Activated CD8-positive, alpha-beta memory T cell treated with anti-CD3 and anti-CD28 coated beads for 36 hours (primary cell): ENCODE results near the gene NDUFAF3. TPM values are rescaled to one million over a fixed set of nuclear protein-coding genes. Genes with fewer than 3 reads are reported as not detected.

Source experiments
- CTCF ChIA-PET: fragments of 350-600 bp; sonication (Branson Sonifier 250); formaldehyde crosslinking; loops from one replicate; lab custom pipeline; 2021; ENCODE audit warnings: antibody characterized with exemption; lab: Charles Lee
- POLR2A ChIA-PET: fragments of 350-600 bp; sonication (Branson Sonifier 250); formaldehyde crosslinking; loops from one replicate; lab custom pipeline; 2021; ENCODE audit warnings: antibody characterized with exemption; lab: Charles Lee
- total RNA-seq, 2 experiments: library from RNA; stranded (reverse); gene quantifications; one replicate each; pipeline ENCODE4 v1.2.3, GENCODE V29; 2021

The NDUFAF3 gene, protein sequence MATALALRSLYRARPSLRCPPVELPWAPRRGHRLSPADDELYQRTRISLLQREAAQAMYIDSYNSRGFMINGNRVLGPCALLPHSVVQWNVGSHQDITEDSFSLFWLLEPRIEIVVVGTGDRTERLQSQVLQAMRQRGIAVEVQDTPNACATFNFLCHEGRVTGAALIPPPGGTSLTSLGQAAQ
- total RNA-seq: 10 to 100 TPM; 82.6 to 85.8 TPM

DNA sequence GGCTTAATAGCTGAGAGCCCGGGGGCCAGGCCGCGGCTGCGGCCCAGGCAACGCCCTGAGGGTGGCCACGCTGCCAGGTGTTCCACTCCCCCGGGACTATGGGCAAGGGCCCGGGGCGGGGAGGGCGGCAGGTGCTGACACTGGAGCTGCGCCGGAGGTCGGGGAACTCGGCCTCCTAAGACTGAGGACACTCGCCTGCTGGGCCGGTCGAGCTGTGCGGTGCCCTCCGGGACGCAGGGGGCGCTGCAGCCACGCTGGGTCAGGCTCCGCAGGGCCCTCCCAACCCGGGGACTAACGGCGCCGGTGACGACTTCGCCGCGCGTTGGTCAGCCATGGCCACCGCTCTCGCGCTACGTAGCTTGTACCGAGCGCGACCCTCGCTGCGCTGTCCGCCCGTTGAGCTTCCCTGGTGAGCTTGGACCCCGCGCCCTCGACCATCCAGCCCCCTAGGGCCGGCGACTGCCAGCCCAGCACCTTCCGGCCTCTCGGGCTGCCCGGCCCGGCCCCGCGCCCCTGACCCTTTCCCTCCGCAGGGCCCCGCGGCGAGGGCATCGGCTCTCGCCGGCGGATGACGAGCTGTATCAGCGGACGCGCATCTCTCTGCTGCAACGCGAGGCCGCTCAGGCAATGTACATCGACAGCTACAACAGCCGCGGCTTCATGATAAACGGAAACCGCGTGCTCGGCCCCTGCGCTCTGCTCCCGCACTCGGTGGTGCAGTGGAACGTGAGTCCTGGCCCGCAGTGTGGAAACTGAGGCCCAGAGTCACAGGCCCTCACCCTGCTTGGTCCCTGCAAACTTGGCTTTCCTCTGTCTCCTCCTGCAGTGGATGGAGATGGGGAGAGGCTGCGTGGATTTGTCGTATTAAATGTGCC is at the start of gene NDUFAF3:
Gene NDUFAF3 (plus strand): TSS at position 309 of the 875 bp plus-strand sequence. CDS start 24 bp downstream, at position 333.
- ChIA-PET POLR2A (interaction anchor here (0.5 to 8.8 kb wide), 12 partner anchors 9 to 622 kb away, joined by 3 to 90 read pairs (median 6); partner anchors contain the start of genes ARIH2, P4HTM, QRICH1 and USP4), CTCF (interaction anchor here (0.6 to 7.7 kb wide), 8 partner anchors 10 to 307 kb away, joined by 3 to 66 read pairs (median 4); partner anchors contain the start of genes P4HTM and WDR6)

DNA sequence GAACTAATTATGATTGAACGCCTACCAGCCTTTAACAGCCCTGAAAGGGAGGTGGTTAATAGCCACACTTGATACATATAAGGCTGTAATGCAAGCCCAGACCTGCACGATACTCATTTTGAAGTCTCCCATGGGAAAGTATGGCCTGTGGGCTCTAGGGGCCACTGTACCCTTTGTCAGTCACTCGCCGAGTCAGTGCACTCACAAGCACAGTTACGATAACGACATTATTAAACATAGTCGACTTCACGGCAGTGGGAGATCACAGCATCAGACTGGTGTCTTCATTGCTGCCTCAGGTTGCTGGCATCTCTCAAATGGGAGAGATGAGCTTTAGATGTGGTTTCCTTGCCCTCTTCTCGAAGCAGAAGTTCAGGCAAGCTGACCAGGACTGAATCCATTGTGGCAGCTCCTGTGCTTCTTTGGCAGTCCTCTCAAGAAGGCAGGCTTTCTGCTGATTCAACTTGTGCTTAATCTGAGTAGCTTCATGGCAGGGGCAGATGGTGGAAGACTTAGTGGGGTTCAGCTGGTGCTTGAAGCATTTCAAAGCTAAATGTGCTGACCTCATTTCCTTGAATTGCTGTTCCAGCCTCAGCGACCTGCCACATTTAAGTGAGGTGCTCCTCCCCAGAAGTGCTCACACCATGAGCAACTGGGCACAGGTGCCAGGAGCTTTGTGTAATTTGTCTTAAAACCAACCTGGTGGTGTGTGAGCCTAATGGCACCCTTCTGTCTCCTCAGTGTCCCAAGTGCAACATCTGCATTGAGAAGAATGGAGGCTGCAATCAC is 47.7 kb upstream of the NDUFAF3 start:
- POLR2A ChIA-PET: no interaction called here

DNA sequence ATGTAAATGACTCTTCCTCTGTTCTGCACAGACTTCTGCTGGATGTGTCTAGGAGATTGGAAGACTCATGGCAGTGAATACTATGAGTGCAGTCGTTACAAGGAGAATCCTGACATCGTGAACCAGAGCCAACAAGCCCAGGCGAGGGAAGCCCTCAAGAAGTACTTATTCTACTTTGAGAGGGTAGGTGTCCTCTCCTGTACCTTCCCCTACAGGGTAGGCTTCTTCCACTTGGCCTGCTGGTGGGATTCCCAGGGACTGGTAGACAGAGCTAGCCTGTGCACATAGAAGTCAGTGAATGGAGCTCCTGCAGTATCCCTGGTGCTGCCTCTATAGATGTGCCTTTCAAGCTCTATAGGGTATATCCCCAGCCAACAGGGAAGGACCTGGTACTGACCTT is 42.5 kb upstream of the NDUFAF3 start:
- ChIA-PET POLR2A (no interaction called here), CTCF (no interaction called here)

More for the DNA sequence above, 47.7 kb upstream of the NDUFAF3 start:
- CTCF ChIA-PET: interaction anchor here (0.6 to 1.1 kb wide), 5 partner anchors 17 to 237 kb away, joined by 3 read pairs; partner anchors contain the start of gene WDR6

DNA sequence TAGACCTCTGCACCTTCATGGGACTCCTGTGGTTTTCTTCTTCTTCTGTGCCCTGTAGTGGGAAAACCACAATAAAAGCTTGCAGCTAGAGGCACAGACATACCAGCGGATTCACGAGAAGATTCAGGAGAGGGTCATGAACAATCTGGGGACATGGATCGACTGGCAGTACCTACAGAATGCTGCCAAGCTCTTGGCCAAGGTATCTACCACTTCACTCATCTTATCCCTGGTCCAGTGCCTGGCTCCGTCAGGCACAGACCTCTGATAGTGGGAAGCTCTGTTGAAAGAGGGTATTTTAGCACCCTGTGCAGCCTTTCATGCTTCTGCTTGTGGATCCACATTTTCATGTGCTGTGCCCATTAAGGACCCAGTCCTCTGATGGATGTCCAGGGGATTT is 41.6 kb upstream of the NDUFAF3 start:
- ChIA-PET CTCF (no interaction called here), POLR2A (no interaction called here)

DNA sequence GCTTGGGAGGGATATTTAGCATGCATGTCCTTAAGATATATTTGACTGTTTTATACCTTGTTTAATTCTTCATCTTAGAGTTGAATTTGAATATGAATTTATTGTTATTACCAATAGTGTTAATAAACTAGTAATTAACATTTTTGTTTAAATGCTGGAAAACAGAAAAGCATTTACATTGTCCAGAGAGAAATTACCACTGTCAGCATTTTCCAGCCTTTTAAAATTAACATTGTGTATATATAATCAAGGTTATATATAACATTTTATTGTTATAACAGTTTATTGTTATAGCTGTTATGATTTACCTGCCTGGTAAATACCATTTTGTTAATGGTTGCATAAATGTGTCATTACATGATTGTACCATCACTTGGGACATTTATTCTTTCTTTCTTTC is 39.9 kb upstream of the NDUFAF3 start:
- CTCF ChIA-PET: no interaction called here
- POLR2A ChIA-PET: no interaction called here

DNA sequence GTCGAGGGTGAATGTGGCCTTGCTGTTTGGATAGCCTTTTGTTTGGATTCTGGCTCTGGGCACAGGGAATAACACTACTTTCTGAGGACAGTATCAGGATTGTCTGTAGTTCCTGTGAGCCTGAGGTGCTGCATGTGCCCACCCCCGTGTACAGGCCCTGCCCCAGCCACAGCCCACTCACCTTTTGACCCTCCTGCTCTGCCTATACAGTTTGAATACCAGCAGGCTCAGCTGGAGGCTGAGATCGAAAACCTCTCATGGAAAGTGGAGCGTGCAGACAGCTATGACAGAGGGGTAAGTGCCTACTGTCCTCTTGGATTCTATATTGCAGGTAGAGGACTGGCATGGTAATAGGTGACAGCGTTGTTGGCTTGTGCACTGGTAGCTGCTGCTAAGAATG is 39.2 kb upstream of the NDUFAF3 start:
- ChIA-PET POLR2A (no interaction called here), CTCF (no interaction called here)

DNA sequence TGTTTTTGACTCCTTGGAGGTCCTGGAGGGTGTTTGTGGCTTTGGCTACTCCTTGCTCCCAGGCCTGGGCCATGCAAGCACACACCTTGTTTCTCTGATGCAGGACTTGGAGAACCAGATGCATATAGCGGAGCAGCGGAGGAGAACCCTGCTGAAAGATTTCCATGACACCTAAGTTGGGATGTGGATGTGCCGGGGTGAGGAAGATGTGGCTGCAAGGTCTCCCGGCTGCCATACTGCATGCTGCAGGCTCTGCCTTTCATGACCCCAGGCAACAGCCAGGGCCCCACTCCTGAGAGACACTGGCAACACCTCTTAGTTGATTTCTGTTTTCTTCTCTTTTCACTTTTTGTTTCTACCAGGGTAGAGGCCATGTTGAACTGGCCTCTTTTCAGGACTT is 38.8 kb upstream of the NDUFAF3 start:
- ChIA-PET CTCF (no interaction called here), POLR2A (no interaction called here)

DNA sequence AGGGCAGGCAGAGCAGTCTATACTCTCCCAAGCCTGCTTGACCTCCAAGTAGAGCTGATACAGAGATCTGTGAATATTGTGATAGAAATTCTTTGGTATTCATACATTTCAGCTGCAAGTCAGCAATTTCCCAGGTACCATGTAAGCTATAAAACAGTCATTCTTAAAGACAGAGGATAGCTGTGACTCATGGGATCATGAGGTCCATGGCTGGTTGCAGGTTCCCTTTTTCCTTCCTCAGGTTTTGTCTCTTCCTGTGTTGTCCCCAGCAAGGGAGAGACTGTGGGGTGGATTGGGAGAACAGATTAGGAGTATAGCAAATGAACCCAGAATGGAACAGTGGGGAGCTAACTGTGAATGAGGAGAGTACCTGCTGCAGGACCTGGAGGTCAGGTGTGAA is 37.3 kb upstream of the NDUFAF3 start:
- ChIA-PET CTCF (interaction anchor here (0.6 kb wide), 1 partner anchor 13 kb away, joined by 3 read pairs; no protein-coding TSS in a partner anchor), POLR2A (interaction anchor here (0.6 kb wide), 1 partner anchor 57 kb away, joined by 3 read pairs; no protein-coding TSS in a partner anchor)

DNA sequence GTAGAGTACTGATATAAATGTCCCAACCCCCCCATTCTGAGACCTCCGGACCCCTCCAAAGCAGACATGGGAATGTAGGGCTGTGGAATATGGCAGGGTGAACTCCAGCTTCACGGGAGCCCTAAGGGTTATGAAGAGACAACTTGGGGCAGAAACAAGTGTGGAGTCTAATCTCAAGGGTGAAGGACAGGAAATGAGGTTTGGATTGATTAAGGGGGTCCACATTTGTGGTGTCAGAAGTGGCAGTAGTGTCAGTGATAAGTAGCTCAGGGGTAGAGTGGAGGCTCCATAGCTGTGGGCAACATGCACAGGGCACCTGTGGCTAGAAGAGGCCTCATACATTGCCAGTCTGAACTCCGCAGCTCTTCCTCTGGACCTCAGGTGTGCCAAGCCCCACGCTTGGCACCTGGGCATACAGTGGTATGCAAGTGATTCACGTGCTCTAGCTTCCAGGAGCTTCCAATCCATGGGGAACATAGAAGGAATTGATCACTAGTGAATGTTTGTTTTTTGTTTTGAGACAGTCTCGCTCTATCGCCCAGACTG is 36.0 kb upstream of the NDUFAF3 start:
- CTCF ChIA-PET: interaction anchor here (0.6 to 1.2 kb wide), 4 partner anchors 44 to 460 kb away, joined by 3 read pairs; partner anchors contain the start of gene IMPDH2
- POLR2A ChIA-PET: interaction anchor here (0.6 kb wide), 1 partner anchor 45 kb away, joined by 6 read pairs; no protein-coding TSS in a partner anchor

DNA sequence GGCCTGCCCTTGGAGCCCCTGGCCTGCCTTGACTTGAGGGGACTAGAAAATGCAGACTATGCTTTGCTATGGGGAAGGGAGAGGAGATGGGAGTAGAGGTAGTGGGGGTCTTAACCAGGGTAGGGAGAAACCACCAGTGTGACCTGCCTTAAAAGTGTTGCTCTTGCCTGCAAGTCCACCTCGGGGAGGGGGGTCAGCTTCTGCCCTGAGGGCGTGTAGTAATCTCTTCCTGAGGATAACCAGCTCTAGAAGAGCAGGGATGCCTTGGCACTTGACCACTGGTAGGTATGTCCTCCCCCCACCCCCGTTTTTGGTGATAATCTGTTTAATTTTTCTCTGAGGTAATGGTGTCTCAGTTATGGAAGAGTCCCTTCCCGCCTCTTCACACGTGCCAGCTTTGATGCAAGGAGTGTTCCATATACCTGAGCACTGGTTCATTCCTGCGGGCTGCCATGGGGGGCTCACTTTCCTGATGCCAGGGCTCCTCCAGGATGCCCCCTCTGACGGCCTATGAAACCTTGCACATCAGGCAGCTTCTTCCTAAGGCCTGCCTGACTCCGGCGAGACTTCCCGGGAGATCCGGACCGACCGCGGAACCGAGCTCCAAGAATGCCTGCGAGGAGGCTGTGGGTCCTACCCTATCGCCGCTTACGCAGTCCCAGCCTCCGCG is 32.7 kb upstream of the NDUFAF3 start:
- ChIA-PET CTCF (interaction anchor here (0.9 to 6.1 kb wide), 7 partner anchors 12 to 426 kb away, joined by 3 to 63 read pairs (median 3); partner anchors contain the start of genes ARIH2, DALRD3, NDUFAF3 and WDR6), POLR2A (interaction anchor here (0.5 to 3.4 kb wide), 9 partner anchors 11 to 351 kb away, joined by 3 to 35 read pairs (median 3); partner anchors contain the start of genes NDUFAF3, USP4 and WDR6)

DNA sequence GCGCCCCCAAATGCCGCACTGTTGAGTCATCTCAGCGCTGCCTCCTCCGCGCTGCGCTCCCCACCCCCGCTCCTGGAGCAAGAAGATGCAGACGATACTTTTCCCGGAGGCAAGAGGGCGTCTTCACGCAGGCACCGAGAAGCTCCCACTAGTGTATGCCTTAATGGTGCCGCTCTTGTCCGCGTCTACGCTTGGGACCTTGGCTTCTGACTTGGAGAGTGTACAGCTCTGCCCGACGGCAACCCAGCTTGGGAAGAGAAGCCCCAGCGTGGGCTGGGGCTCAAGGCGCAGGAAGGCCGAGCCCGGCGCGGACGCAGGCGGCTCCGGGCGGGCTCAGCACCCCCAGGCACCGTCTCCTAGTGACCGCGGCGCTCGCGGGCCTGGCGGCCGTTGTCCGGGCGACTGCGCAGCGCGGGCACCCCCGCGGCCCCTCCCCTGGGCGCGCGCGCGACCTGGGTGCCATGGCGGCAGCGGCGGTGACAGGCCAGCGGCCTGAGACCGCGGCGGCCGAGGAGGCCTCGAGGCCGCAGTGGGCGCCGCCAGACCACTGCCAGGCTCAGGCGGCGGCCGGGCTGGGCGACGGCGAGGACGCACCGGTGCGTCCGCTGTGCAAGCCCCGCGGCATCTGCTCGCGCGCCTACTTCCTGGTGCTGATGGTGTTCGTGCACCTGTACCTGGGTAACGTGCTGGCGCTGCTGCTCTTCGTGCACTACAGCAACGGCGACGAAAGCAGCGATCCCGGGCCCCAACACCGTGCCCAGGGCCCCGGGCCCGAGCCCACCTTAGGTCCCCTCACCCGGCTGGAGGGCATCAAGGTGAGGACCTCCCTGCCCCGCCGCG is 31.9 kb upstream of the NDUFAF3 start, which contains the start of gene P4HTM:
Gene P4HTM (plus strand): TSS at position 446 of the 840 bp plus-strand sequence. CDS start 16 bp downstream, at position 462.
- ChIA-PET CTCF (interaction anchor here (0.9 to 6.1 kb wide), 7 partner anchors 13 to 425 kb away, joined by 3 to 63 read pairs (median 3); partner anchors contain the start of genes ARIH2, DALRD3, NDUFAF3 and WDR6), POLR2A (interaction anchor here (0.6 to 3.4 kb wide), 10 partner anchors 10 to 350 kb away, joined by 3 to 35 read pairs (median 3); partner anchors contain the start of genes NDUFAF3, USP4 and WDR6)

DNA sequence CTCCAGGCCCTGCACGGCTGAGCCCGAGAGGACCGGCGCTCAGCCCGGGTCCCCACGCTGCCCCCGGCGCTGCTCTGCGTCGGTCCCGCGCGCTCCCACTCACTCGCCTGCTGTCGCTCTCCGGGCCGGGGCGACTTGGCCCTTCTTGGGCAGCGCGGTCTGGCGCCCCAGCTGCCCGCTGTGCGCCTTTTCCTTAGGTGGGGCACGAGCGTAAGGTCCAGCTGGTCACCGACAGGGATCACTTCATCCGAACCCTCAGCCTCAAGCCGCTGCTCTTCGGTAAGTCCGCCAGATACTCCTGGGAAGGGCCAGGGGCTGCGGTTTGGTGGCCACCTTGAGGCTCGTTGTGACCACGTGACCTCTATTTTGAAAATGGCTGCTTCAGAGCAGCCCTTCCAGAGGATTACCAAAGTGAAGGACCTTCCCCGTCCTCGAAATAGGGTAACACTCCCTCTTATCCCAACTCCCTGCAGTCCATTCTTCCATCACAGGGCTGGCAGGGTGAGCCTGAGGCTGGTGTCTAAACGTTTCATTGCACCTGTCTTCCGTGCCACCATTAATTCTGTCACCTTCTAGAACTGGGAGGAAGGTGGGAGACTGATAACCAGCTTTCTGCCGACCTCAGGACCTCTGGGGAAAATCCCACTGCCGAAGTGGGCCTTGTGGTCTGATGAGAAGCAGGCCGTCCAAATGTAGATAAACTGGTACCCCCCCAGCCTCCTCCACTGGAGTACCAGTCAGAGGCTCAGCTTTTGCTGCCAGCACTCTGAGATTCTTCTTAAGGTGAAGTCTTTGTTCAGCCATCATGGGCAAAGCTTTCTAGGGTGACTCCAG is 31.1 kb upstream of the NDUFAF3 start:
- POLR2A ChIA-PET: interaction anchor here (0.6 to 3.4 kb wide), 4 partner anchors 16 to 52 kb away, joined by 3 to 35 read pairs (median 8); partner anchors contain the start of genes NDUFAF3 and WDR6
- CTCF ChIA-PET: interaction anchor here (5.6 to 6.1 kb wide), 2 partner anchors 17 to 30 kb away, joined by 47 to 63 read pairs; partner anchors contain the start of genes DALRD3, NDUFAF3 and WDR6

DNA sequence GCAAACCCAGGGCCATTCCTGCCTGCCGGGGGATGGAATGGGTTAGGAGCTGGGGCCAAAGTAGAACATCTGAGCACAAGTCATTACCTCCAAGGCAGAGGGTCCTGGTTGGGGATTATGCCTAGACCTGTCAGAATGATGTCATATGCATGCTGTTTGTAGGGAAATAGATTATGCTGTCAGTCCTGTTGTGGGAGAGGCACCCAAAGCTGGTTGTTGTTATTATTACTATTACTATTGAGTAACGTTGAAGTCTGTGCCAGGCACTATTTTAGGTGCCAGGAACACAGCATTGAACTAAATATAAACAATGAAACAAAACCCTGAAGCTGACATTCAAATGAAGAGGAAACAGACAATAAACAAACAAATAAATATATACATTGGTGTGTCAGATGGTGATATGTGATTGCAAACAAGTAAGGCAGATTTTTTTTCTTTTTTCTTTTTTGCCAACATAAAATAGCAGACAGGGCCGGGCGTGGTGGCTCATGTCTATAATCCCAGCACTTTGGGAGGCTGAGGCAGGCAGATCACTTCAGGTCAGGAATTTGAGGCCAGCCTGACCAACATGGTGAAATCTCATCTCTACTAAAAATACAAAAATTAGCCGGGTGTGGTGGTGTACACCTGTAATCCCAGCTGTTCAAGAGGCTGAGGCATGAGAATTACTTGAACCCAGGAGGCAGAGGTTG is 29.9 kb upstream of the NDUFAF3 start:
- ChIA-PET CTCF (interaction anchor here (5.6 to 6.1 kb wide), 2 partner anchors 16 to 28 kb away, joined by 47 to 63 read pairs; partner anchors contain the start of genes DALRD3, NDUFAF3 and WDR6), POLR2A (interaction anchor here (0.6 to 3.4 kb wide), 4 partner anchors 15 to 37 kb away, joined by 4 to 35 read pairs (median 6); partner anchors contain the start of genes IMPDH2, NDUFAF3 and WDR6)

DNA sequence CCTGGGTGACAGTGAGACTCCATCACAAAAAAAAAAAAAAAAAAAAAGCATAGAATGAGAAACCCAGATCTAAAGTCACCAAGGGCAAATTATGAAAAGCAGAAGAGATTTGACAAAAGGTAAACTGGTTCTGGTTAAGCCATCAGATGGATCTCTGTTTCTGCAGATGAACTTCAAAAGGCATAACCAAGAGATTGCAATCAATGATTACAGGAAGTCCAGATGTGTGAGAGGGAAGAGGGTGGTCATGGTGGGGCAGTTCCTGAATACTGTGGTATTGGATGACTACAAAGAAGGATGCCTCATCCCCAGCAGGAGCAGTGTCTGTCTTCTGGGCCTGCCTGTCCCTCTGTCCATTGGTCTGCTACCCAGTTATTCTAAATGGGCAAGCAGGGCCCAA is 28.1 kb upstream of the NDUFAF3 start:
- POLR2A ChIA-PET: no interaction called here
- CTCF ChIA-PET: interaction anchor here (2.2 kb wide), 1 partner anchor 13 kb away, joined by 6 read pairs; the partner anchor contains the start of gene WDR6

DNA sequence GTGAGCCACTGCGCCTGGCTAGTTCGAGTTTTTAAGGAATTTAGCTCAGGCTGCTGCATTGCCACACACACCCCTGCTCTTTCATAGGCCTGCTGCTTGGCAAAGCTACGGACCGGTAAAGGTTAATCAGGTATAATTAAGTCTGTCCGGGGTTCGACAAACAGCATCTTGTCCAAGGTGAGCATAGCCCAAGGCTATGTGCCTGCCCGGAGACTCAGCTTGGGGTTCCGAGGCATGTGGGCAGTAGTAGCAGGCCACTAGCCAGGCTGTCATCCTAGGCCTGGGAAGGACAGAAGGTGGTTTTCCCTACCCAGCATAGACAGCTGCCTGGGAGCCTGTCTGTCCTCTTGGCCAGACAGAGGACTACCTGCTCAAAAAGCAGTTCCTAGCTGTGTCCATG is 25.3 kb upstream of the NDUFAF3 start:
- POLR2A ChIA-PET: interaction anchor here (0.6 kb wide), 2 partner anchors 10 to 373 kb away, joined by 3 to 4 read pairs; partner anchors contain the start of gene WDR6
- CTCF ChIA-PET: interaction anchor here (0.6 to 2.0 kb wide), 5 partner anchors 9 to 438 kb away, joined by 3 to 6 read pairs (median 4); partner anchors contain the start of gene IMPDH2
